Lower leg skin (tissue), 4 donors: ENCODE measurements around the gene SEMA6C. TPM values are rescaled to one million over a fixed set of nuclear protein-coding genes. Genes with fewer than 3 reads are reported as not detected.

Source experiments
- DNase-seq, 2 donors: peaks; one replicate each; pipeline ENCODE4 v3.0.0-alpha.2; 2019; ENCODE audit warnings: low spot score in 2 of 2
- H3K4me3 ChIP-seq: fragments of 200-600 bp; sonication (generic); 2 replicates; pipeline ENCODE4 v1.5.1; 2017; ENCODE audit warnings: mild to moderate bottlenecking, low read depth; ENCODE audit not compliant: poor library complexity, severe bottlenecking
- POLR2A ChIP-seq, 2 donors: fragments of 450-650 bp; IDR thresholded peaks; one replicate each; pipeline ENCODE4 v1.6.1; 2016 to 2017; ENCODE audit warnings: antibody characterized with exemption in 2 of 2, mild to moderate bottlenecking in 1 of 2, moderate library complexity in 1 of 2
- WGBS, 2 donors: methylation state at CpG; one replicate each; pipeline ENCODE4 v1.1.5; 2018; 5-methylcytosine and 5-hydroxymethylcytosine counted together
- intact Hi-C: fragments of 100-400 bp; cut with DNase I; formaldehyde crosslinking; loops from one replicate; pipeline ENCODE4 v1.15.0; 2023; ENCODE audit warnings: low total_unique reads
- total RNA-seq, 4 donors: library from RNA; depleted of rRNA; stranded (reverse); fragments of >200 nt; gene quantifications; one replicate each; pipeline ENCODE4 v1.1.0, GENCODE V29; 2016
- TF ChIP-seq, protein P1 (sequence below), 3 donors: fragments of 450-650 bp; IDR thresholded peaks; one replicate each; pipeline ENCODE4 v1.5.1; 2016; ENCODE audit warnings: antibody characterized with exemption in 3 of 3, mild to moderate bottlenecking in 3 of 3, moderate library complexity in 2 of 3

The SEMA6C gene
- total RNA-seq, 4 donors from 2014 or later, result 9.7 to 30.4 (median 14.3) TPM

GRCh38 chr1:151137789-151138188 lies 8.6 kb downstream of the SEMA6C start:
- 96 to 98% methylated on average over 7 of the region's 7 CpGs for WGBS, 2 donors
- intact Hi-C loops, result no loop called here
- no peak for DNase-seq
- TF ChIP-seq, protein P1, sequence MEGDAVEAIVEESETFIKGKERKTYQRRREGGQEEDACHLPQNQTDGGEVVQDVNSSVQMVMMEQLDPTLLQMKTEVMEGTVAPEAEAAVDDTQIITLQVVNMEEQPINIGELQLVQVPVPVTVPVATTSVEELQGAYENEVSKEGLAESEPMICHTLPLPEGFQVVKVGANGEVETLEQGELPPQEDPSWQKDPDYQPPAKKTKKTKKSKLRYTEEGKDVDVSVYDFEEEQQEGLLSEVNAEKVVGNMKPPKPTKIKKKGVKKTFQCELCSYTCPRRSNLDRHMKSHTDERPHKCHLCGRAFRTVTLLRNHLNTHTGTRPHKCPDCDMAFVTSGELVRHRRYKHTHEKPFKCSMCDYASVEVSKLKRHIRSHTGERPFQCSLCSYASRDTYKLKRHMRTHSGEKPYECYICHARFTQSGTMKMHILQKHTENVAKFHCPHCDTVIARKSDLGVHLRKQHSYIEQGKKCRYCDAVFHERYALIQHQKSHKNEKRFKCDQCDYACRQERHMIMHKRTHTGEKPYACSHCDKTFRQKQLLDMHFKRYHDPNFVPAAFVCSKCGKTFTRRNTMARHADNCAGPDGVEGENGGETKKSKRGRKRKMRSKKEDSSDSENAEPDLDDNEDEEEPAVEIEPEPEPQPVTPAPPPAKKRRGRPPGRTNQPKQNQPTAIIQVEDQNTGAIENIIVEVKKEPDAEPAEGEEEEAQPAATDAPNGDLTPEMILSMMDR (IDR thresholded peaks at IDR 0.05), result no peak
- no peak for TF ChIP-seq POLR2A (IDR thresholded peaks at IDR 0.05)
- H3K4me3 ChIP-seq, result no peak overlapping the region

DNA sequence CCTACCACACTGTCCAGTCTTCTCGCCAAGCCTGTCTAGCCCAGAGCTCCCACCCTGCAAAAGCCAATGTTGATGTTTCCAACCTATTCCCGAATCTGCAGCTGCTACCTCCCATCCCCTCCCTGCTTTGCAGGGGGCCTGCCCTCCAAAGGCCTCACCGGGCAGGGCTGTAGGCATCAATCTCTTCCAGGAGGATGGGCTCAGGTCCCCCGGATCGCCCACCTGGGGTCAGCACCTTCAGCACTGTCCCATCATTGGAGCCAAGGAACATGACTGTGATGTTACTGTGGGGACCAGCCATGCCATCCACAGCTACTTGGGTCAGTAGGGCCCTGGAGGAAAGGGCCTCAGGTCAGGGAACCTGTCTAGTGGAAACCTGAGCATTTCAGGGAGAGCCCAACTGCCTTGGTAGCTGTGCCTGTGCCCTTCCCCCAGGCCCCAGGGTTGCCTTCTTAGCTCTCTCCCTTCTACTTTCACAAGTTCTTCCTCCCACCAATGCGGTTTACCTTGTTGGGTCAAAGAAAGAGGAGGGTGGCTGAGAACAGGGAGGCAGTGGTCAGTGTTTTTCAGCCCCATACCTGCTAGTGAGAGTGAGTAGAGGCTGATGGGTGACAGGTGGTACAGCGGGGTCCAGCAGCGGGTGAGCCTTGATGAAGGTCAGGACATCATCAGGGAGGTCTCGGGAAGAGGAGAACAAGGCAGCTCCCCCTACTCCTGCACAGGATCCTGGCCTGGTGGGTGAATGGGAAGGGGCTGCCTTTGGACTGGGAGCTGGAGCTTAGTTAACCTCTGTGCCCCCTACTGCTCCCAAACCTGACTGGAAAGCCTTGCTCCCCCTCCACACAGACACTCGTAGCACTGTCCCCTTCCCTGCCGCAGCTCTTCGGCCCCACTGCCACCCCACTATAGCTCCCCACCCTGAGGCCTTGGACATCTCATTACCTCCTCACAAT lies 10.7 kb downstream of the SEMA6C start:
- TF ChIP-seq, protein P1 (IDR thresholded peaks at IDR 0.05), result no peak
- no peak for TF ChIP-seq POLR2A (IDR thresholded peaks at IDR 0.05)
- intact Hi-C loops, result no loop called here
- no peak for DNase-seq
- 84 to 91% methylated on average over 12 of the region's 12 CpGs for WGBS, 2 donors
- H3K4me3 ChIP-seq, result no peak overlapping the region

DNA sequence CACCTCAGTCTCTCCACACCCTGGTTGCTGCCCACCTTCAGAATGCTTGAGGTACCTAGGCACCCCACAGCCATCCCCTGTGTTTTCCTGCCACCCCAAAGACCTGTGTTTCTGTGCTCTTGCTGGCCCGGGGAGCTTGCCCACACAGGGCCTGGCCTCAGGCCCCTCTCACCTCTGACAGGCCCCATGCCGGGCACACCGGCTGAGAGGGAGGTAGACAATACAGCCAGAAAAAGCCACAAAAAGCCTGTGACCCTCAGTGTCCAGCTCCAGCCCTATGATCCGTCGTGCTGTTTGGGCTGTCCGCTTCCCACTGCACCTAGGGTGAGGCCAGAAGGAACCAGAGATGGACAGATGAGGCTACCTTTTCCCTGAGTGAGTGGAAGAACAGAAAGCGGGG lies 11.4 kb downstream of the SEMA6C start:
- intact Hi-C loops, result no loop called here
- 91 to 93% methylated on average over 4 to 7 of the region's 7 CpGs for WGBS, 2 donors
- TF ChIP-seq, protein P1 (IDR thresholded peaks at IDR 0.05), result no peak
- no peak for TF ChIP-seq POLR2A (IDR thresholded peaks at IDR 0.05)
- no peak for DNase-seq
- H3K4me3 ChIP-seq, result no peak overlapping the region

- 78 to 88% methylated on average over 3 of the region's 3 CpGs for WGBS, 2 donors
- H3K4me3 ChIP-seq, result no peak overlapping the region
- no peak for TF ChIP-seq POLR2A (IDR thresholded peaks at IDR 0.05)
- TF ChIP-seq, protein P1 (IDR thresholded peaks at IDR 0.05), result no peak
- intact Hi-C loops, result no loop called here
- DNase-seq, result no peak
Observed at GRCh38 chr1:151134396-151134795, 12.0 kb downstream of the SEMA6C start.

- WGBS, 2 donors, result 79 to 88% methylated on average over 48 to 49 of the region's 65 CpGs
- TF ChIP-seq, protein P1 (IDR thresholded peaks at IDR 0.05), result no peak
- DNase-seq, result no peak
- no peak overlapping the region for H3K4me3 ChIP-seq
- intact Hi-C loops, result no loop called here
Observed at GRCh38 chr1:151133018-151133806, 13.2 kb downstream of the SEMA6C start.
